CD8-positive, alpha-beta memory T cell (primary cell): Measurements from ENCODE around the gene AUTS2. TPM values are rescaled to one million over a fixed set of nuclear protein-coding genes. Genes with fewer than 3 reads are reported as not detected.

ENCODE experiments used
- CTCF ChIA-PET: fragments of 350-600 bp; sonication (Branson Sonifier 250); formaldehyde crosslinking; loops from one replicate; lab custom pipeline; 2021; ENCODE audit warnings: antibody characterized with exemption; lab: Charles Lee
- POLR2A ChIA-PET: fragments of 350-600 bp; sonication (Branson Sonifier 250); formaldehyde crosslinking; loops from one replicate; lab custom pipeline; 2021; ENCODE audit warnings: antibody characterized with exemption; lab: Charles Lee
- DNase-seq, 5 donors: peaks; one replicate each; pipeline versions ENCODE4 v3.0.0 to v3.0.0-alpha.2; 2020 to 2022; ENCODE audit warnings: mixed read lengths in 1 of 5
- H3K27ac ChIP-seq: one replicate; pipeline ENCODE4 v1.7.0; 2013; ENCODE audit warnings: low read depth, mild to moderate bottlenecking, low read length, moderate library complexity
- H3K27me3 ChIP-seq: 2 replicates; pipeline ENCODE4 v1.7.0; 2013; ENCODE audit warnings: low read length, mild to moderate bottlenecking; ENCODE audit not compliant: insufficient read depth, poor library complexity, severe bottlenecking
- H3K36me3 ChIP-seq: 2 replicates; pipeline ENCODE4 v1.7.0; 2013; ENCODE audit warnings: mild to moderate bottlenecking, low read length, moderate library complexity; ENCODE audit not compliant: insufficient read depth
- H3K4me1 ChIP-seq: 2 replicates; pipeline ENCODE4 v1.7.0; 2013; ENCODE audit warnings: mild to moderate bottlenecking, low read length, moderate library complexity; ENCODE audit not compliant: insufficient read depth
- H3K4me3 ChIP-seq: 2 replicates; pipeline ENCODE4 v1.7.0; 2013; ENCODE audit warnings: mild to moderate bottlenecking, low read length
- H3K9me3 ChIP-seq: 2 replicates; pipeline ENCODE4 v1.7.0; 2013; ENCODE audit warnings: mild to moderate bottlenecking, low read length
- H3K27ac Mint-ChIP-seq, 8 donors: one replicate each; pipeline ENCODE4 v1.8.0; 2020 to 2021; ENCODE audit warnings: mixed read lengths in 8 of 8, mild to moderate bottlenecking in 6 of 8, inconsistent platforms in 3 of 8, moderate library complexity in 3 of 8
- H3K27me3 Mint-ChIP-seq, 2 donors: one replicate each; pipeline ENCODE4 v1.8.0; 2020 to 2021; ENCODE audit warnings: mixed read lengths in 2 of 2, mild to moderate bottlenecking in 1 of 2, moderate library complexity in 1 of 2
- H3K36me3 Mint-ChIP-seq, 3 donors: one replicate each; pipeline ENCODE4 v1.8.0; 2020 to 2021; ENCODE audit warnings: mixed read lengths in 3 of 3, inconsistent platforms in 1 of 3, mild to moderate bottlenecking in 1 of 3
- H3K4me1 Mint-ChIP-seq, 3 donors: one replicate each; pipeline ENCODE4 v1.8.0; 2020 to 2021; ENCODE audit warnings: mixed read lengths in 3 of 3, inconsistent platforms in 1 of 3, mild to moderate bottlenecking in 1 of 3
- H3K4me3 Mint-ChIP-seq, 7 donors: one replicate each; pipeline ENCODE4 v1.8.0; 2020 to 2021; ENCODE audit warnings: mixed read lengths in 7 of 7, mild to moderate bottlenecking in 6 of 7, moderate library complexity in 4 of 7, inconsistent platforms in 2 of 7
- H3K9me3 Mint-ChIP-seq, 5 donors: one replicate each; pipeline ENCODE4 v1.8.0; 2020 to 2022; ENCODE audit warnings: mixed read lengths in 5 of 5, mild to moderate bottlenecking in 3 of 5, moderate library complexity in 2 of 5, inconsistent platforms in 1 of 5
- polyA plus RNA-seq: library from polyadenylated mRNA; unstranded; fragments of 300-500 nt; fragmentation: Illumina TruSeq; gene quantifications from one replicate; pipeline ENCODE4 v1.2.3, GENCODE V29; 2021
- total RNA-seq, 2 experiments: library from RNA; stranded (reverse); gene quantifications; one replicate each; pipeline ENCODE4 v1.2.3, GENCODE V29; 2021

The AUTS2 gene
- total and polyA plus RNA-seq, 3 experiments from 2014 or later: 4.4 to 9.9 (median 5.3) TPM

DNA sequence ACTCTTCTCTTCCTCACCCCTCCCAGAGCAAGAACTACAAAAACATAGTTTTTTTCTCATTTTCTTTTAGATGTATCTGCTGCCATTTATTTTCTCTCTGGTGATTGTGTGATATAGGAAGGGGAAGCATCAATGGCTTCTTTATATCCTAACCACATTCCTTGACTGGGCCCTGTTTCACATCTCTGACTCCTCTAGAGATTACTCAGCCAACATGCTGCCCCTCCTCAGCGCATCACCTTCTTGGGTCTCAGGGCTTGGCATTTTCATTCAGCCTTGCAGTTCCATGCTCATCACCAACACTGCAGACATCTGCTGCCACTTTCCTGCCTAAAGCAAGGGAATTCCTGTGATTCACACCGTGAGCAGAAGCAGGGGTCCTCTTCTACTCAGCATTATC, 705.5 kb downstream of the AUTS2 start:
- Histone ChIP-seq H3K27me3 (no peaks in the 10 kb centered on the region), H3K4me3 (no peak overlapping the region), H3K9me3 (no peaks in the 10 kb centered on the region), H3K27ac (no peak overlapping the region), H3K36me3 (no peaks in the 10 kb centered on the region), H3K4me1 (no peaks in the 10 kb centered on the region)
- H3K27ac Mint-ChIP-seq: peak overlapping the region in 3 of 8 donors; percentile 4 to 70 (median 58)
- H3K9me3 Mint-ChIP-seq: no peaks in the 10 kb centered on the region
- no peaks in the 10 kb centered on the region for H3K27me3 Mint-ChIP-seq
- DNase-seq: no peak
- peaks cover 38 to 66% (median 49%) of the 10 kb centered on the region in 3 donors for H3K4me1 Mint-ChIP-seq
- H3K4me3 Mint-ChIP-seq: peak overlapping the region in 1 of 7 donors; percentile 1
- no peaks in the 10 kb centered on the region for H3K36me3 Mint-ChIP-seq
- POLR2A ChIA-PET: no interaction called here
- CTCF ChIA-PET: no interaction called here

- H3K9me3 Mint-ChIP-seq: no peaks in the 10 kb centered on the region
- H3K27ac Mint-ChIP-seq: no peak overlapping the region
- no peaks in the 10 kb centered on the region for H3K36me3 ChIP-seq
- peaks cover 0 to 5% (median 0%) of the 10 kb centered on the region in 3 donors for H3K36me3 Mint-ChIP-seq
- no peaks in the 10 kb centered on the region for H3K9me3 ChIP-seq
- H3K4me3 Mint-ChIP-seq: no peak overlapping the region
- POLR2A ChIA-PET: no interaction called here
- peaks cover 40 to 85% (median 50%) of the 10 kb centered on the region in 3 donors for H3K4me1 Mint-ChIP-seq
- H3K4me1 ChIP-seq: no peaks in the 10 kb centered on the region
- H3K27ac ChIP-seq: no peak overlapping the region
- DNase-seq: no peak
- CTCF ChIA-PET: no interaction called here
- H3K27me3 ChIP-seq: no peaks in the 10 kb centered on the region
- H3K27me3 Mint-ChIP-seq: no peaks in the 10 kb centered on the region
- H3K4me3 ChIP-seq: no peak overlapping the region
Observed at GRCh38 chr7:70306173-70306572, 707.9 kb downstream of the AUTS2 start.

- Mint-ChIP-seq H3K4me1 (peaks cover 42 to 82% (median 51%) of the 10 kb centered on the region in 3 donors), H3K9me3 (no peaks in the 10 kb centered on the region), H3K27ac (peak overlapping the region; percentile 35 to 95 (median 83)), H3K36me3 (peaks cover 0 to 5% (median 0%) of the 10 kb centered on the region in 3 donors), H3K4me3 (peak overlapping the region in 5 of 7 donors; percentile 26 to 67 (median 67)), H3K27me3 (no peaks in the 10 kb centered on the region)
- Histone ChIP-seq H3K4me1 (no peaks in the 10 kb centered on the region), H3K9me3 (no peaks in the 10 kb centered on the region), H3K36me3 (no peaks in the 10 kb centered on the region), H3K27ac (no peak overlapping the region), H3K4me3 (no peak overlapping the region), H3K27me3 (no peaks in the 10 kb centered on the region)
- DNase-seq: peak in 2 of 5 donors; percentile 41 to 48
- POLR2A ChIA-PET: no interaction called here
- CTCF ChIA-PET: interaction anchor here (1.4 kb wide), 1 partner anchor 390 kb away, joined by 3 read pairs; no protein-coding TSS in a partner anchor
Observed at GRCh38 chr7:70307544-70308106, 709.4 kb downstream of the AUTS2 start.

DNA sequence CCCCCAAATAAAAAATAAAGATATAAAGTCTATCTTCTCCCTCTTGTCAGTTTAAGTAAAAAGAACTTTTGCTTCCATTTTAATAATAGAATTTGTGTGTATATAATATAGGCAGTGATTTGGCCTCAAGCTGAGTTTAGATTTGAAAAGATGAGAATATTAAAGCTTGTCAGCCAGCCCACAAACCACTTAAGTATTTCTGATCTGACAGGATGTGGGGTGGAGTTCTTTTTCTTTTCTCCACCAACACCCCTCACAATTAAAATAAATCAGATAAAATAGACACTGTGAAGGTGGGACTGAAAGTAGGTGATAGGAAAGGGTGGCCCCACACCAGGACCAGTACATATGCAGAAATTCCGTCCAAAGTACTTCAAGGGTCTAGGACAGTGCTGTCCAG, 714.1 kb downstream of the AUTS2 start:
- Mint-ChIP-seq H3K4me1 (peaks cover 43 to 77% (median 57%) of the 10 kb centered on the region in 3 donors), H3K4me3 (peak overlapping the region in 6 of 7 donors; percentile 33 to 88 (median 70)), H3K27ac (peak overlapping the region in 7 of 8 donors; percentile 62 to 90 (median 69)), H3K27me3 (peaks cover 0 to 2% of the 10 kb centered on the region in 2 donors), H3K9me3 (peaks cover 0 to 2% (median 0%) of the 10 kb centered on the region in 5 donors), H3K36me3 (peaks cover 0 to 17% (median 1%) of the 10 kb centered on the region in 3 donors)
- DNase-seq: peak in 2 of 5 donors; percentile 26 to 28
- H3K4me3 ChIP-seq: no peak overlapping the region
- no peak overlapping the region for H3K27ac ChIP-seq
- no peaks in the 10 kb centered on the region for H3K4me1 ChIP-seq
- no peaks in the 10 kb centered on the region for H3K9me3 ChIP-seq
- ChIA-PET CTCF (interaction anchor here (1.4 kb wide), 1 partner anchor 10 kb away, joined by 4 read pairs; no protein-coding TSS in a partner anchor), POLR2A (no interaction called here)
- no peaks in the 10 kb centered on the region for H3K36me3 ChIP-seq
- no peaks in the 10 kb centered on the region for H3K27me3 ChIP-seq

GRCh38 chr7:70313271-70313670, 715.0 kb downstream of the AUTS2 start:
- DNase-seq: no peak
- ChIA-PET POLR2A (no interaction called here), CTCF (no interaction called here)
- Histone ChIP-seq H3K27me3 (no peaks in the 10 kb centered on the region), H3K9me3 (no peaks in the 10 kb centered on the region), H3K4me3 (no peak overlapping the region), H3K4me1 (no peaks in the 10 kb centered on the region), H3K27ac (no peak overlapping the region), H3K36me3 (no peaks in the 10 kb centered on the region)
- Mint-ChIP-seq H3K36me3 (peaks cover 0 to 17% (median 2%) of the 10 kb centered on the region in 3 donors), H3K4me1 (peaks cover 38 to 77% (median 55%) of the 10 kb centered on the region in 3 donors), H3K9me3 (peaks cover 0 to 5% (median 0%) of the 10 kb centered on the region in 5 donors), H3K4me3 (no peak overlapping the region), H3K27ac (no peak overlapping the region), H3K27me3 (peaks cover 0 to 5% of the 10 kb centered on the region in 2 donors)

GRCh38 chr7:70313687-70314086, 715.4 kb downstream of the AUTS2 start:
- ChIA-PET POLR2A (no interaction called here), CTCF (no interaction called here)
- Mint-ChIP-seq H3K4me3 (peak overlapping the region in 1 of 7 donors; percentile 17), H3K27me3 (peaks cover 0 to 5% of the 10 kb centered on the region in 2 donors), H3K27ac (no peak overlapping the region), H3K9me3 (peaks cover 0 to 5% (median 0%) of the 10 kb centered on the region in 5 donors), H3K4me1 (peaks cover 38 to 77% (median 55%) of the 10 kb centered on the region in 3 donors), H3K36me3 (peaks cover 0 to 17% (median 2%) of the 10 kb centered on the region in 3 donors)
- Histone ChIP-seq H3K9me3 (no peaks in the 10 kb centered on the region), H3K4me3 (no peak overlapping the region), H3K27ac (no peak overlapping the region), H3K4me1 (no peaks in the 10 kb centered on the region), H3K27me3 (no peaks in the 10 kb centered on the region), H3K36me3 (no peaks in the 10 kb centered on the region)
- no peak for DNase-seq

DNA sequence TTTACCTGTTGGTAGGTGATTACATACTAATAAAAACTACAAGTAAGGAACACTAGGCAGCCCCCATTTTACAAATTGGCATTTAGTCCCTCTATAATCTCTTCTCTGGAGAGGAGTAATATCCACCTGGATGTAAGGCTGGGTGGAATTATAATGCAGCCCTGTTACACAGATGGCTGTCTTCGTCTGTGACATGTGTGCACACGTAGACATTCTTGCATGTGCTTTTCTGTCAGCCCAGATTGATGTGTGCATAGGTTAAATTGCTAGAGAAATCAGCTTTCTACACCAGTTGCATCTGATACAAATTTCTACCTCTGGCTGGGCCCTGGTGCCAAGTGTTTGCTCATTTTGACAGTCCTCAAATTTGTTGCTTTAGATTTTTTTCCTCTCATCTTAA, 715.9 kb downstream of the AUTS2 start:
- DNase-seq: no peak
- ChIA-PET CTCF (no interaction called here), POLR2A (no interaction called here)
- Histone ChIP-seq H3K4me3 (no peak overlapping the region), H3K27ac (no peak overlapping the region), H3K4me1 (no peaks in the 10 kb centered on the region), H3K36me3 (no peaks in the 10 kb centered on the region), H3K9me3 (no peaks in the 10 kb centered on the region), H3K27me3 (no peaks in the 10 kb centered on the region)
- H3K27me3 Mint-ChIP-seq: peaks cover 0 to 5% of the 10 kb centered on the region in 2 donors
- H3K36me3 Mint-ChIP-seq: peaks cover 0 to 17% (median 2%) of the 10 kb centered on the region in 3 donors
- H3K4me1 Mint-ChIP-seq: peaks cover 41 to 77% (median 55%) of the 10 kb centered on the region in 3 donors
- peaks cover 0 to 5% (median 0%) of the 10 kb centered on the region in 5 donors for H3K9me3 Mint-ChIP-seq
- H3K4me3 Mint-ChIP-seq: peak overlapping the region in 1 of 7 donors; percentile 51
- H3K27ac Mint-ChIP-seq: no peak overlapping the region

DNA sequence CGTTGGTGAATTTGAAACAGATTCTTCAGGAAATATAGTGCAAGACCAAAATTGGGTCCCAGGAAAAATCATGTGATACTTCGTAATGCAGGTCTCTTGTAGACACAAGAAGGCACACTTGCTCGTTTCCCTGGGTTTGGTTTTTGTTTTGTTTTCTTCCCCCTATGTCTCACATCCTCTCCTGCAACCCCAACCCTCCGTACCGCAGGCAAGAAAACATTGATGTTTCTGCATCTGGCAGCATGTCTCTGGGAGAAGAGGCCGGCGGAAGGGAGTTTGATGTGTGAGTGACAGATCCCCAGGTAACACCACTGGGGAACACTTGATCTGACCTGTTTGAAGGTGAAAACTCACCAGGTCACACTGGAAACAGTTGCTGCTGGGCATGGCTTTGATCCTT, 718.5 kb downstream of the AUTS2 start:
- Histone ChIP-seq H3K4me3 (no peak overlapping the region), H3K36me3 (no peaks in the 10 kb centered on the region), H3K9me3 (no peaks in the 10 kb centered on the region), H3K27ac (no peak overlapping the region), H3K4me1 (no peaks in the 10 kb centered on the region), H3K27me3 (no peaks in the 10 kb centered on the region)
- ChIA-PET CTCF (no interaction called here), POLR2A (no interaction called here)
- peaks cover 0 to 5% of the 10 kb centered on the region in 2 donors for H3K27me3 Mint-ChIP-seq
- DNase-seq: peak in 3 of 5 donors; percentile 2 to 29 (median 14)
- H3K4me3 Mint-ChIP-seq: peak overlapping the region; percentile 18 to 77 (median 57)
- H3K4me1 Mint-ChIP-seq: peaks cover 39 to 63% (median 49%) of the 10 kb centered on the region in 3 donors
- H3K36me3 Mint-ChIP-seq: peaks cover 0 to 12% (median 2%) of the 10 kb centered on the region in 3 donors
- H3K9me3 Mint-ChIP-seq: peaks cover 0 to 5% (median 0%) of the 10 kb centered on the region in 5 donors
- peak overlapping the region; percentile 12 to 89 (median 36) for H3K27ac Mint-ChIP-seq
